H1 (cell line): Measurements from ENCODE around the gene CEP70. TPM values are rescaled to one million over a fixed set of nuclear protein-coding genes. Genes with fewer than 3 reads are reported as not detected.

Experiments
- CTCF ChIA-PET: fragments of 300-600 bp; sonication (Branson Sonifier 250); formaldehyde crosslinking; loops from one replicate; lab custom pipeline; 2021; ENCODE audit not compliant: partially characterized antibody; lab: Charles Lee
- POLR2A ChIA-PET: fragments of 300-600 bp; sonication (Branson Sonifier 250); formaldehyde crosslinking; loops from one replicate; lab custom pipeline; 2021; ENCODE audit warnings: inconsistent platforms; ENCODE audit not compliant: partially characterized antibody; lab: Charles Lee
- DNase-seq, 2 experiments: peaks; one replicate each; pipeline versions ENCODE4 v3.0.0 to v3.0.0-alpha.2; 2010 to 2022; ENCODE audit warnings: low spot score in 2 of 2, low read depth in 1 of 2, mixed read lengths in 1 of 2
- FAIRE-seq: peaks from 2 replicates; lab custom pipeline; 2011; peaks lifted over from hg19 to GRCh38; lab: Jason Lieb, UNC
- H2AFZ ChIP-seq: 2 replicates; pipeline ENCODE4 v1.8.1; 2012; ENCODE audit warnings: low read length, inconsistent platforms
- H2AK5ac ChIP-seq: 2 replicates; pipeline ENCODE4 v1.6.1; 2013; ENCODE audit warnings: low read depth, low read length
- H2BK120ac ChIP-seq: replicated peaks from 2 replicates; pipeline ENCODE3; 2013; ENCODE audit warnings: low read depth, low read length, inconsistent platforms
- H2BK12ac ChIP-seq: 2 replicates; pipeline ENCODE4 v1.6.1; 2013; ENCODE audit warnings: low read depth, low read length
- H2BK15ac ChIP-seq: 2 replicates; pipeline ENCODE4 v1.6.1; 2013; ENCODE audit warnings: low read length
- H2BK20ac ChIP-seq: 2 replicates; pipeline ENCODE4 v1.6.1; 2013; ENCODE audit warnings: low read length
- H2BK5ac ChIP-seq: 2 replicates; pipeline ENCODE4 v1.6.1; 2013; ENCODE audit warnings: low read depth, low read length
- H3K14ac ChIP-seq: 2 replicates; pipeline ENCODE4 v1.6.1; 2013; ENCODE audit warnings: inconsistent platforms; ENCODE audit not compliant: insufficient read length
- H3K18ac ChIP-seq: 2 replicates; pipeline ENCODE4 v1.6.1; 2013; ENCODE audit warnings: low read length; ENCODE audit errors: extremely low read depth
- H3K23ac ChIP-seq: 2 replicates; pipeline ENCODE4 v1.6.1; 2013; ENCODE audit warnings: inconsistent platforms; ENCODE audit not compliant: insufficient read length
- H3K23me2 ChIP-seq: 2 replicates; pipeline ENCODE4 v1.6.1; 2013; ENCODE audit warnings: low read depth, low read length
- H3K27ac ChIP-seq: 2 replicates; pipeline ENCODE4 v1.6.1; 2011; ENCODE audit warnings: low read depth, low read length, inconsistent platforms
- H3K27me3 ChIP-seq, 4 experiments: replicated peaks in 1 of 4; 1 replicate in 1 of 4; 2 replicates in 3 of 4; pipeline versions ENCODE4 v1.6.1 to v1.8.1; 2011 to 2013; ENCODE audit warnings: low read length in 3 of 4, mild to moderate bottlenecking in 3 of 4, inconsistent platforms in 2 of 4, mixed read lengths in 2 of 4, moderate library complexity in 1 of 4; ENCODE audit not compliant: control insufficient read depth in 3 of 4, insufficient read depth in 3 of 4; ENCODE audit errors: extremely low read depth in 1 of 4
- H3K36me3 ChIP-seq, 4 experiments: 2 replicates each; pipeline versions ENCODE4 v1.6.1 to v1.8.1; 2011 to 2013; ENCODE audit warnings: mild to moderate bottlenecking in 4 of 4, low read length in 3 of 4, moderate library complexity in 2 of 4, control low read depth in 1 of 4, inconsistent platforms in 1 of 4; ENCODE audit not compliant: insufficient read depth in 4 of 4, control insufficient read depth in 2 of 4
- H3K4ac ChIP-seq: replicated peaks from 2 replicates; pipeline ENCODE3; 2013; ENCODE audit warnings: low read length, low read depth, mixed read lengths, inconsistent platforms; ENCODE audit not compliant: insufficient read length
- H3K4me1 ChIP-seq, 4 experiments: replicated peaks in 1 of 4; 1 replicate in 1 of 4; 2 replicates in 3 of 4; pipeline versions ENCODE4 v1.6.1 to v1.8.1; 2011 to 2013; ENCODE audit warnings: low read length in 3 of 4, inconsistent platforms in 2 of 4, mixed read lengths in 1 of 4; ENCODE audit not compliant: insufficient read depth in 4 of 4, control insufficient read depth in 3 of 4
- H3K4me2 ChIP-seq, 2 experiments: 2 replicates each; pipeline versions ENCODE4 v1.6.1 to v1.8.1; 2011 to 2013; ENCODE audit warnings: low read depth in 2 of 2, low read length in 2 of 2, control low read depth in 1 of 2, inconsistent platforms in 1 of 2, mild to moderate bottlenecking in 1 of 2; ENCODE audit not compliant: insufficient read depth in 1 of 2
- H3K4me3 ChIP-seq, 4 experiments: fragments of 200-600, 300-600 bp in 1 of 4; sonication (generic), shearing (Covaris generic), sonication (Bioruptor Twin) in 1 of 4; 2 replicates each; pipeline versions ENCODE4 v1.5.1 to v1.8.1; 2011 to 2016; ENCODE audit warnings: low read length in 4 of 4, low read depth in 3 of 4, control low read depth in 2 of 4, inconsistent platforms in 2 of 4, mild to moderate bottlenecking in 2 of 4, mixed read lengths in 1 of 4, moderate library complexity in 1 of 4; ENCODE audit not compliant: insufficient read depth in 2 of 4; ENCODE audit errors: extremely low read depth in 1 of 4
- H3K56ac ChIP-seq: replicated peaks from 2 replicates; pipeline ENCODE3; 2013; ENCODE audit warnings: low read depth, mild to moderate bottlenecking, mixed read lengths, low read length, inconsistent platforms; ENCODE audit not compliant: insufficient read length
- H3K79me1 ChIP-seq: 2 replicates; pipeline ENCODE4 v1.6.1; 2013; ENCODE audit warnings: low read depth, low read length, control low read depth
- H3K79me2 ChIP-seq, 2 experiments: 2 replicates each; pipeline versions ENCODE4 v1.6.1 to v1.8.1; 2012 to 2013; ENCODE audit warnings: low read length in 2 of 2, mild to moderate bottlenecking in 2 of 2, inconsistent platforms in 1 of 2; ENCODE audit not compliant: insufficient read depth in 2 of 2, control insufficient read depth in 1 of 2
- H3K9ac ChIP-seq, 4 experiments: replicated peaks in 1 of 4; 1 replicate in 1 of 4; 2 replicates in 3 of 4; pipeline versions ENCODE4 v1.6.1 to v1.8.1; 2011 to 2013; ENCODE audit warnings: low read depth in 3 of 4, low read length in 3 of 4, control low read depth in 2 of 4, mild to moderate bottlenecking in 2 of 4, moderate library complexity in 2 of 4, inconsistent platforms in 1 of 4; ENCODE audit errors: extremely low read depth in 1 of 4
- H3K9me3 ChIP-seq, 2 experiments: 2 replicates each; pipeline versions ENCODE4 v1.6.1 to v1.8.1; 2012 to 2013; ENCODE audit warnings: mild to moderate bottlenecking in 2 of 2, moderate library complexity in 2 of 2, control low read depth in 1 of 2, inconsistent platforms in 1 of 2, low read depth in 1 of 2, low read length in 1 of 2, mixed read lengths in 1 of 2; ENCODE audit not compliant: insufficient read depth in 2 of 2
- H4K20me1 ChIP-seq, 2 experiments: replicated peaks in 1 of 2; 2 replicates each; pipeline versions ENCODE3 to v1.8.1; 2011 to 2013; ENCODE audit warnings: inconsistent platforms in 2 of 2, low read length in 2 of 2, mild to moderate bottlenecking in 1 of 2; ENCODE audit not compliant: insufficient read depth in 2 of 2, control insufficient read depth in 1 of 2
- H4K5ac ChIP-seq: 2 replicates; pipeline ENCODE4 v1.6.1; 2013; ENCODE audit warnings: low read length, low read depth, mixed read lengths, inconsistent platforms; ENCODE audit not compliant: insufficient read length
- H4K8ac ChIP-seq: 2 replicates; pipeline ENCODE4 v1.8.0; 2013; ENCODE audit warnings: mild to moderate bottlenecking, moderate library complexity, low read length, inconsistent platforms; ENCODE audit not compliant: insufficient read depth; ENCODE audit errors: extremely low read depth
- H4K91ac ChIP-seq: replicated peaks from 2 replicates; pipeline ENCODE3; 2013; ENCODE audit warnings: low read length, mixed read lengths, inconsistent platforms; ENCODE audit not compliant: insufficient read length
- EP300 ChIP-seq, 2 experiments: IDR thresholded peaks; 1 replicate in 1 of 2; 2 replicates in 1 of 2; pipeline ENCODE4 v1.6.1; 2011 to 2012; ENCODE audit warnings: low read depth in 2 of 2, low read length in 2 of 2, mild to moderate bottlenecking in 2 of 2, borderline replicate concordance in 1 of 2, inconsistent platforms in 1 of 2, moderate library complexity in 1 of 2
- NANOG ChIP-seq: IDR thresholded peaks from 2 replicates; pipeline ENCODE4 v1.6.1; 2011; ENCODE audit warnings: low read length, low read depth, mild to moderate bottlenecking, inconsistent platforms; ENCODE audit not compliant: insufficient read depth, poor library complexity, severe bottlenecking
- RNF2 ChIP-seq: fragments of 200-900, 300-1000 bp; sonication (generic); IDR thresholded peaks from 2 replicates; pipeline ENCODE4 v1.7.1; 2016; ENCODE audit warnings: borderline replicate concordance, low read depth, mild to moderate bottlenecking, antibody characterized with exemption, low read length; ENCODE audit not compliant: poor library complexity, severe bottlenecking; ENCODE audit errors: missing control alignments
- SIX5 ChIP-seq: IDR thresholded peaks from 2 replicates; pipeline ENCODE4 v1.6.1; 2011; ENCODE audit warnings: mild to moderate bottlenecking, low read depth, low read length
- SP1 ChIP-seq: IDR thresholded peaks from 2 replicates; pipeline ENCODE4 v1.6.1; 2011; ENCODE audit warnings: low read depth, low read length
- SP4 ChIP-seq: IDR thresholded peaks from 2 replicates; pipeline ENCODE4 v1.6.1; 2012; ENCODE audit warnings: low read length, inconsistent platforms
- TBP ChIP-seq: IDR thresholded peaks from 2 replicates; pipeline ENCODE4 v1.6.1; 2011; ENCODE audit warnings: low read depth, low read length, improper control_type of control experiment
- USF2 ChIP-seq: IDR thresholded peaks from 2 replicates; pipeline ENCODE4 v1.6.1; 2011; ENCODE audit warnings: low read length, improper control_type of control experiment
- YY1 ChIP-seq: IDR thresholded peaks from 2 replicates; pipeline ENCODE4 v1.6.1; 2011; ENCODE audit warnings: low read depth, mild to moderate bottlenecking, low read length
- WGBS, 2 experiments: shearing (Covaris generic) in 1 of 2; methylation state at CpG; one replicate each; pipeline versions ENCODE4 v1.1.6 to v1.1.7; 2013 to 2015; ENCODE audit warnings: low lambda C conversion rate in 2 of 2, mixed read lengths in 2 of 2, inconsistent platforms in 1 of 2, low coverage in 1 of 2, missing lambda C conversion rate in 1 of 2; ENCODE audit not compliant: insufficient replicate concordance in 2 of 2, insufficient coverage in 1 of 2, insufficient read length in 1 of 2; ENCODE audit errors: extremely low coverage in 1 of 2, missing lambda C conversion rate in 1 of 2; 5-methylcytosine and 5-hydroxymethylcytosine counted together
- polyA plus RNA-seq, 7 experiments: library from polyadenylated mRNA; depleted of rRNA in 3 of 7; stranded (reverse) in 5 of 7; unstranded in 2 of 7; fragments of >200 nt in 5 of 7; fragments of 200-250 nt in 2 of 7; gene quantifications; 1 replicate in 5 of 7; 2 replicates in 1 of 7; 4 replicates in 1 of 7; pipeline versions ENCODE4 v1.2.1 to v1.2.3, GENCODE V29; 2011 to 2013; ENCODE audit warnings: missing spikeins in 2 of 7, mixed read lengths in 2 of 7
- total RNA-seq: library from RNA; stranded (reverse); fragmentation: NEBNext Ultra II Directional; extraction: Animal tissue kit (Norgen Biotek cat#: 25700); gene quantifications from 2 replicates; pipeline ENCODE4 v1.2.1, GENCODE V29; 2021

The CEP70 gene
- total and polyA plus RNA-seq, 2 of the 8 experiments (the other 6 are each of a cell fraction or from before 2014, with no cell fraction given) = 3.9 to 26.2 TPM

DNA sequence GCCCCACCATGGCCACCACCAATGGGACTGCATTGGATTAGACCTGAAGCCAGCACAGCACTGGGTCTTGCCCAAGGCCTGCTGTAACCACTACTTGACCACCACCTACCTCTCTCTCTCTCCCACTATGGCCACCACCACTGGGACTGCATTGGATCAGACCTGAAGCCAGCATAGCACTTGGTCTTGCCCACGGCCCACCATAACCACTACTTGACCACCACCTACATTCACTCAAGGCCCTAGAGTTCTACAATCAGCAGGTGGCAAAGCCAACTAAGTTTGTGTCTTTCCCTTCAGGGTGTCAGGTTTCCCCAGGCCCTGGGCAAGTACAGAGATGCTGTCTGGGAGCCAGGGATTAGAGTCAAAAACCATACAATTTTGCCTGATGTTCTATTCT, 102.1 kb downstream of the CEP70 start:
- Histone ChIP-seq H2BK20ac (no peak overlapping the region), H2BK15ac (no peak overlapping the region), H3K4me3 (no peak overlapping the region), H2BK12ac (no peak overlapping the region), H3K27me3 (no peaks in the 10 kb centered on the region), H3K4me2 (no peak overlapping the region), H2AK5ac (no peak overlapping the region), H2BK5ac (no peak overlapping the region), H4K91ac (no peak overlapping the region), H3K18ac (no peak overlapping the region), H3K4ac (no peak overlapping the region), H4K5ac (no peak overlapping the region), H3K23me2 (no peaks in the 10 kb centered on the region), H3K56ac (no peak overlapping the region), H3K9me3 (peaks cover 10 to 19% of the 10 kb centered on the region in 2 experiments), H2BK120ac (no peak overlapping the region), H4K20me1 (no peaks in the 10 kb centered on the region), H3K79me2 (no peaks in the 10 kb centered on the region), H3K36me3 (no peaks in the 10 kb centered on the region; a peak in 1 of 8 replicates), H3K23ac (no peak overlapping the region), H3K27ac (no peak overlapping the region), H3K14ac (no peak overlapping the region), H3K9ac (no peak overlapping the region), H3K79me1 (no peaks in the 10 kb centered on the region), H4K8ac (no peak overlapping the region), H3K4me1 (peaks cover 0 to 6% (median 2%) of the 10 kb centered on the region in 4 experiments; a peak in 2 of 7 replicates), H2AFZ (no peak overlapping the region)
- TF ChIP-seq SP4 = no peak
- TF ChIP-seq RNF2 = no peak
- no peak for TF ChIP-seq NANOG
- TF ChIP-seq EP300 (IDR thresholded peaks at IDR 0.05; ENCODE audit: borderline replicate concordance in 1 of 2, low read depth in 2 of 2, low read length in 2 of 2) = no peak
- TF ChIP-seq SIX5 = no peak
- no peak for TF ChIP-seq TBP
- no peak for TF ChIP-seq YY1
- TF ChIP-seq USF2 = no peak
- TF ChIP-seq SP1 = no peak
- FAIRE-seq (no peak), DNase-seq (no peak)
- POLR2A ChIA-PET = no interaction called here
- CTCF ChIA-PET = interaction anchor here (1.0 kb wide), 1 partner anchor 13 kb away, joined by 3 read pairs; no protein-coding TSS in a partner anchor
- 100% methylated on average over 1 of the region's 1 CpG; no CpG with 5 or more reads in 1 of the 2 experiments for WGBS, 2 experiments
